CD4-positive, CD25-positive, alpha-beta regulatory T cell (primary cell): Measurements from ENCODE around the gene FAM20A. TPM values are rescaled to one million over a fixed set of nuclear protein-coding genes. Genes with fewer than 3 reads are reported as not detected.

Experiments used
- ATAC-seq, 2 donors: fragments of 150-1000 bp; cut with Tn5 transposase; one replicate each; pipeline ENCODE4 v1.10.0; 2021; ENCODE audit warnings: low read depth in 2 of 2, moderate number of reproducible peaks in 2 of 2, moderate library complexity in 1 of 2
- DNase-seq, 3 donors: peaks; one replicate each; pipeline versions ENCODE4 v3.0.0 to v3.0.0-alpha.2; 2012 to 2022; ENCODE audit warnings: mixed read lengths in 1 of 3
- H3K27ac ChIP-seq: one replicate; pipeline ENCODE4 v1.7.0; 2013; ENCODE audit warnings: mild to moderate bottlenecking, low read length; ENCODE audit not compliant: insufficient read depth, poor library complexity, severe bottlenecking
- H3K27me3 ChIP-seq: one replicate; pipeline ENCODE4 v1.7.0; 2013; ENCODE audit warnings: low read length; ENCODE audit not compliant: control insufficient read depth, insufficient read depth
- H3K36me3 ChIP-seq: one replicate; pipeline ENCODE4 v1.7.0; 2013; ENCODE audit warnings: mild to moderate bottlenecking, low read length, moderate library complexity; ENCODE audit not compliant: control insufficient read depth, insufficient read depth
- H3K4me1 ChIP-seq: 2 replicates; pipeline ENCODE4 v1.7.0; 2013; ENCODE audit warnings: mild to moderate bottlenecking, low read length; ENCODE audit not compliant: insufficient read depth, control insufficient read depth, poor library complexity, severe bottlenecking
- H3K4me3 ChIP-seq: one replicate; pipeline ENCODE4 v1.7.0; 2013; ENCODE audit warnings: low read depth, mild to moderate bottlenecking, low read length, moderate library complexity
- H3K9me3 ChIP-seq, 2 experiments: 1 replicate in 1 of 2; 2 replicates in 1 of 2; pipeline ENCODE4 v1.7.0; 2013; ENCODE audit warnings: low read length in 2 of 2, mild to moderate bottlenecking in 1 of 2, moderate library complexity in 1 of 2; ENCODE audit not compliant: control insufficient read depth in 2 of 2
- H3K27ac Mint-ChIP-seq, 3 donors: one replicate each; pipeline ENCODE4 v1.8.0; 2020 to 2022; ENCODE audit warnings: mild to moderate bottlenecking in 3 of 3, mixed read lengths in 3 of 3, moderate library complexity in 2 of 3
- H3K27me3 Mint-ChIP-seq: one replicate; pipeline ENCODE4 v1.8.0; 2022; ENCODE audit warnings: mild to moderate bottlenecking, mixed read lengths
- H3K36me3 Mint-ChIP-seq: one replicate; pipeline ENCODE4 v1.8.0; 2020; ENCODE audit warnings: mixed read lengths
- H3K4me1 Mint-ChIP-seq, 4 donors: one replicate each; pipeline ENCODE4 v1.8.0; 2020 to 2022; ENCODE audit warnings: mixed read lengths in 4 of 4, mild to moderate bottlenecking in 1 of 4
- H3K4me3 Mint-ChIP-seq, 4 donors: one replicate each; pipeline ENCODE4 v1.8.0; 2020 to 2022; ENCODE audit warnings: mild to moderate bottlenecking in 4 of 4, mixed read lengths in 4 of 4, moderate library complexity in 3 of 4
- H3K9me3 Mint-ChIP-seq, 7 donors: one replicate each; pipeline ENCODE4 v1.8.0; 2020 to 2022; ENCODE audit warnings: mixed read lengths in 7 of 7, mild to moderate bottlenecking in 3 of 7, moderate library complexity in 2 of 7
- polyA plus RNA-seq, 4 donors: library from polyadenylated mRNA; unstranded; fragments of 300-500 nt; fragmentation: Illumina TruSeq; gene quantifications; one replicate each; pipeline ENCODE4 v1.2.3, GENCODE V29; 2021
- total RNA-seq: library from RNA; stranded (reverse); gene quantifications from one replicate; pipeline ENCODE4 v1.2.3, GENCODE V29; 2022

The FAM20A gene
- total and polyA plus RNA-seq, 5 donors from 2014 or later = 0.11 TPM; not detected in 4

GRCh38 chr17:68576811-68577496 lies 24.2 kb downstream of the FAM20A start:
- no peak overlapping the region for H3K4me3 Mint-ChIP-seq
- Histone ChIP-seq H3K27me3 (no peaks in the 10 kb centered on the region), H3K36me3 (no peaks in the 10 kb centered on the region), H3K4me3 (no peak overlapping the region), H3K9me3 (no peaks in the 10 kb centered on the region), H3K27ac (no peak overlapping the region), H3K4me1 (no peaks in the 10 kb centered on the region)
- peaks cover under 1% of the 10 kb centered on the region for H3K36me3 Mint-ChIP-seq
- no peaks in the 10 kb centered on the region for H3K4me1 Mint-ChIP-seq
- H3K27ac Mint-ChIP-seq = no peak overlapping the region
- H3K27me3 Mint-ChIP-seq = peaks cover 4% of the 10 kb centered on the region
- ATAC-seq = no peak
- H3K9me3 Mint-ChIP-seq = no peaks in the 10 kb centered on the region
- DNase-seq = no peak

GRCh38 chr17:68576137-68576536 lies 25.0 kb downstream of the FAM20A start:
- Mint-ChIP-seq H3K4me3 (no peak overlapping the region), H3K4me1 (no peaks in the 10 kb centered on the region), H3K27ac (peak overlapping the region in 1 of 3 donors; percentile 38), H3K9me3 (no peaks in the 10 kb centered on the region), H3K27me3 (peaks cover 4% of the 10 kb centered on the region), H3K36me3 (no peaks in the 10 kb centered on the region)
- no peaks in the 10 kb centered on the region for H3K27me3 ChIP-seq
- no peak overlapping the region for H3K27ac ChIP-seq
- H3K4me1 ChIP-seq = no peaks in the 10 kb centered on the region
- ATAC-seq (no peak), DNase-seq (no peak)
- no peaks in the 10 kb centered on the region for H3K9me3 ChIP-seq
- H3K36me3 ChIP-seq = no peaks in the 10 kb centered on the region
- H3K4me3 ChIP-seq = no peak overlapping the region

- Histone ChIP-seq H3K4me1 (no peaks in the 10 kb centered on the region), H3K36me3 (no peaks in the 10 kb centered on the region), H3K4me3 (no peak overlapping the region), H3K9me3 (no peaks in the 10 kb centered on the region), H3K27ac (no peak overlapping the region), H3K27me3 (no peaks in the 10 kb centered on the region)
- Mint-ChIP-seq H3K9me3 (no peaks in the 10 kb centered on the region), H3K4me3 (no peak overlapping the region), H3K27ac (no peak overlapping the region), H3K27me3 (peaks cover 4% of the 10 kb centered on the region), H3K4me1 (no peaks in the 10 kb centered on the region), H3K36me3 (peaks cover 2% of the 10 kb centered on the region)
- DNase-seq (no peak), ATAC-seq (no peak)
These were observed 27.8 kb downstream of the FAM20A start for GRCh38 chr17:68573338-68573737.

- DNase-seq (no peak), ATAC-seq (no peak)
- Histone ChIP-seq H3K27me3 (no peaks in the 10 kb centered on the region), H3K27ac (no peak overlapping the region), H3K9me3 (no peaks in the 10 kb centered on the region), H3K4me3 (no peak overlapping the region), H3K36me3 (no peaks in the 10 kb centered on the region), H3K4me1 (no peaks in the 10 kb centered on the region)
- no peaks in the 10 kb centered on the region for H3K4me1 Mint-ChIP-seq
- H3K9me3 Mint-ChIP-seq = peaks cover 0 to 2% (median 0%) of the 10 kb centered on the region in 7 donors
- no peak overlapping the region for H3K27ac Mint-ChIP-seq
- H3K4me3 Mint-ChIP-seq = no peak overlapping the region
- peaks cover 2% of the 10 kb centered on the region for H3K36me3 Mint-ChIP-seq
- peaks cover 4% of the 10 kb centered on the region for H3K27me3 Mint-ChIP-seq
These were observed 28.9 kb downstream of the FAM20A start for GRCh38 chr17:68572138-68572842.

- no peak for ATAC-seq
- Mint-ChIP-seq H3K4me3 (no peak overlapping the region), H3K27me3 (peaks cover 10% of the 10 kb centered on the region), H3K27ac (no peak overlapping the region), H3K4me1 (no peaks in the 10 kb centered on the region), H3K9me3 (peaks cover 0 to 2% (median 0%) of the 10 kb centered on the region in 7 donors), H3K36me3 (peaks cover 8% of the 10 kb centered on the region)
- Histone ChIP-seq H3K27ac (no peak overlapping the region), H3K27me3 (peaks cover 3% of the 10 kb centered on the region), H3K9me3 (no peaks in the 10 kb centered on the region), H3K4me3 (no peak overlapping the region), H3K36me3 (no peaks in the 10 kb centered on the region), H3K4me1 (no peaks in the 10 kb centered on the region)
- no peak for DNase-seq
These were observed 30.6 kb downstream of the FAM20A start for GRCh38 chr17:68570526-68570925.

GRCh38 chr17:68569346-68569745 lies 31.8 kb downstream of the FAM20A start:
- H3K4me3 Mint-ChIP-seq = no peak overlapping the region
- peaks cover 3% of the 10 kb centered on the region for H3K27me3 ChIP-seq
- no peaks in the 10 kb centered on the region for H3K4me1 ChIP-seq
- no peak overlapping the region for H3K4me3 ChIP-seq
- no peaks in the 10 kb centered on the region for H3K4me1 Mint-ChIP-seq
- H3K9me3 Mint-ChIP-seq = peaks cover 0 to 2% (median 0%) of the 10 kb centered on the region in 7 donors
- H3K9me3 ChIP-seq = no peaks in the 10 kb centered on the region
- no peak overlapping the region for H3K27ac Mint-ChIP-seq
- DNase-seq (no peak), ATAC-seq (no peak)
- peaks cover 8% of the 10 kb centered on the region for H3K36me3 Mint-ChIP-seq
- H3K27ac ChIP-seq = no peak overlapping the region
- H3K36me3 ChIP-seq = no peaks in the 10 kb centered on the region
- H3K27me3 Mint-ChIP-seq = peaks cover 15% of the 10 kb centered on the region

GRCh38 chr17:68568581-68568980 lies 32.6 kb downstream of the FAM20A start:
- no peaks in the 10 kb centered on the region for H3K4me1 Mint-ChIP-seq
- H3K36me3 ChIP-seq = no peaks in the 10 kb centered on the region
- H3K27ac ChIP-seq = no peak overlapping the region
- peaks cover 0 to 2% (median 0%) of the 10 kb centered on the region in 7 donors for H3K9me3 Mint-ChIP-seq
- H3K36me3 Mint-ChIP-seq = peaks cover 8% of the 10 kb centered on the region
- peaks cover 3% of the 10 kb centered on the region for H3K27me3 ChIP-seq
- no peaks in the 10 kb centered on the region for H3K4me1 ChIP-seq
- DNase-seq = no peak
- H3K4me3 Mint-ChIP-seq = no peak overlapping the region
- no peak overlapping the region for H3K4me3 ChIP-seq
- H3K9me3 ChIP-seq = no peaks in the 10 kb centered on the region
- ATAC-seq = no peak
- H3K27me3 Mint-ChIP-seq = peaks cover 19% of the 10 kb centered on the region
- no peak overlapping the region for H3K27ac Mint-ChIP-seq

GRCh38 chr17:68567581-68567980 lies 33.6 kb downstream of the FAM20A start:
- Mint-ChIP-seq H3K4me1 (no peaks in the 10 kb centered on the region), H3K27ac (no peak overlapping the region), H3K4me3 (no peak overlapping the region), H3K9me3 (peaks cover 0 to 2% (median 0%) of the 10 kb centered on the region in 7 donors), H3K36me3 (peaks cover 8% of the 10 kb centered on the region), H3K27me3 (peaks cover 15% of the 10 kb centered on the region)
- ATAC-seq (no peak), DNase-seq (no peak)
- Histone ChIP-seq H3K4me3 (no peak overlapping the region), H3K36me3 (no peaks in the 10 kb centered on the region), H3K27ac (no peak overlapping the region), H3K4me1 (no peaks in the 10 kb centered on the region), H3K9me3 (no peaks in the 10 kb centered on the region), H3K27me3 (peaks cover 3% of the 10 kb centered on the region)
